Mucosa of gallbladder (tissue), 1 donor: ENCODE data around the gene USP46. TPM values are rescaled to one million over a fixed set of nuclear protein-coding genes. Genes with fewer than 3 reads are reported as not detected.

ENCODE experiments used
- DNase-seq: peaks from one replicate; pipeline ENCODE4 v3.0.0-alpha.2; 2020; ENCODE audit warnings: low spot score
- total RNA-seq: library from RNA; stranded (reverse); gene quantifications from one replicate; pipeline ENCODE4 v1.2.1, GENCODE V29; 2021
- donor health status: DM: no; HTN: no; CAD: no.

The USP46 gene
- total RNA-seq, 1 donor from 2014 or later = 19.1 TPM

DNA sequence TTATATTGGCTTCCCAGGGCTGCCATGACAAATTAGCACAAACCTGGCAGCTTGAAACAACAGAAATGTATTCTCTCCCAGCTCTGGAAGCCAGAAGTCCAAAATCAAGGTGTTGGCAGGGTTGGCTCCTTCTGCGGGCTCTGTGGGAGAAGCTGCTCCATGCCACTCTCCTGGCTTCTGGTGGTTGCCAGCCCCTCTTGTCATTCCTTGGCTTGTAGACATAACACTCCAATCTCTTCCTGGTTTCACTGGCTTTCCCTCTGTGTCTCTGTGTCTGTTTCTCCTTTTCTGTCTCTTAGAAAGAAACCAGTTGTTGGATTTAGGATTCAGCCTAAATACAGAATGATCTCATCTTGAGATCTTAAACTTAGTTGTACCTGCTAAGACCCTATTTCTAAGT is 85.5 kb downstream of the USP46 start:
- DNase-seq = no peak

DNA sequence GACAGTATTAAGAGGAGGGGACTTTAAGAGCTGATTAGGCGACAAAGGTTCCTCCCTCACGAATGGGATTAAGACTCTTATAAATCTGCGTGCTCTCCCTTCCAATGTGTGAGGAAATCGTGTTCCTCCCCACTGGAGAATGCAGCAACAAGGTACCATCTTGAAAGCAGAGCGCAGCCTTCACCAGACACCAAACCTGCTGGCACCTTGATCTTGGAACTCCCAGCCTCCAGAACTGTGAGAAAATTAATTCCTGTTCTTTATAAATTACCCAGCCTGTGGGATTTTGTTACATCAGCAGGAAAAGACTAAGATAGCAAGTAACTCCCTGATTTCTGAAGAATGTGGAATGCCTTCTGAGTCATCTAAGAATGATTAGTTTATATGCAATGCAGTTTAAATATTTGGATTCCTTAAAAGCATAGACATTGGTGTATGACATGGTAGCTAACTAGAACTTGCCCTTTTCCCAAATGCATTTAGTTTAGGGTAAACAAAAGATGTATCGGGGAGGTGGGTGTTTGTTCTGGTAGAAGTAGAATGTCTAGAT is 86.1 kb downstream of the USP46 start:
- no peak for DNase-seq

DNA sequence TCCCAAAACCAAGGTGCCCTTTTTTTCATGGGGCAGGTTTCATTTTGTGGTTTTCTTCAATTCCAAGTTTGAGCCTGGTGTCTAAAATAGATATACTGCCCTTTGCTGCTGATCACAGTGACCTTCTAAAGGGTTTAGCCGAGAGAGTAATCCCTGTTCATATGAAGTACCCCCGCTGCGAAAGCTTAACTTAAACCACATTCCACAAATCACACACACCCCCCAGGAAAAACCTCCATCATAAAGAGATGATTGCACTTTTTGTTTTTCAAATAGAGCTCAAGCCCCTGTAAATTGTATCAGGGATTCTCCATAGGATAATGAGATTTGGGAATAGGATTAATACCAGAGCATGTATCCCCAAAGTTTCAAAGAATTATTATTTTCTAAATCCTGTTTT is 90.8 kb downstream of the USP46 start:
- no peak for DNase-seq

DNA sequence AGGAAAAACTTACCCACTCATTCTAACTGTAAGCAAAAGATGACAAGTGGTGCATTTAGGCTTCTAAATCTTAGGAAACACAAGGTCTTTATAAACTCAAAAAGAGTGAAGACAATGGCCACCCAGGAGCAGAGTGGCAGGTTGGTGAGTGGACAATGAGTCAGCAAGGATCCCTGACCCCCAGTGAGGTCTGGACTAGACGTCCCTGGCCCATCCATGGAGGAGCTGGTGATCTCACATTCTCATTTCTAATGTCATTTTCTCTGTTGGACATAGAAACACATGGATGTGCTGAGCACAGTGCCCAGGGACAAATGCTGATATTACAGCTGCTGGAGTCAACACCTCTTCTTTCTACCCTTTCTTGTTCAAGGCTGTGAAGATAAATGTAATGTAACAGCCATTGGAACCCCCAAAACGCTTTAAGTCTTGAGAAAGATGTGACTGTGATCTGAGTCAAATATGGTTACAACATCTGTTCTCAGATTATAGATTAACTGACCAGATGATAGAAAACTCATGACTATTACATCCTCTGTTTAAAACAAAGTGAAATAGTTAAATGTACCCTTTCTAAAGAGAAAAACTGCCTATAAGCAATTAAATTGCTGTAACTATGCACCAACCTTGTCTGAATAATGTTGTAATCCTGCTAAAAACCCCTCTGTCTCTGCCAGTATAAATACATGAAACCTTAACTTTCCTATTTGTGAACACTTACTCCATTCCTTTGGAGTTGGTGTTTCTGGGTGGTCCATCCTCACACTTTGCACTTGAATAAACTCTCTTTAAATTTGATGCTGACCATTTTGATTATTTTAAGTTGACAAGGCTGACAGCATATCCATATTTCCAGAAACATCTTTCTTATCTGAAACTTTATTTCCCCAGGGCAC is 92.7 kb downstream of the USP46 start:
- DNase-seq = no peak

DNA sequence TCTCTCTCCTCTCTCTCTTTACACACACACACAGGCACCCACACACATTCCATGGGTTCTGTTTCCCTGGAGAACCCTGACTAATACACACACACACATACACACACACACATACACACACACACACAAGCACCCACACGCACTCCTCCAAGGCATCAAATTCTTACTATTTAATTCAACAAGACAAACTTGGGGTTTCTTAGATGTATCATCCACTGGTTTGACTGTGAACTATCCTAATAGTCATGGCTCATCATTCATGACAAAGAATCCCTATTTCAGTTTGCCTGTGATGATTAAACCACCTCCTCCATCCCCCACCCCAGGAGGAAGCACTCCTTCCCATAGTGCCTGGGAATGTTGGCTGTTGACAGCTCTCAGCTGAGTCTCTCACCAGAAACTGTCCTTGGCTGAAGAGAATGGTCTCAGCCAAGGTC is 98.2 kb downstream of the USP46 start:
- no peak for DNase-seq

- no peak for DNase-seq
Observed at GRCh38 chr4:52555356-52555716, 103.8 kb downstream of the USP46 start.

GRCh38 chr4:52554612-52555355 is 104.3 kb downstream of the USP46 start:
- no peak for DNase-seq

- no peak for DNase-seq
Observed at GRCh38 chr4:52552778-52553177, 106.3 kb downstream of the USP46 start.

DNA sequence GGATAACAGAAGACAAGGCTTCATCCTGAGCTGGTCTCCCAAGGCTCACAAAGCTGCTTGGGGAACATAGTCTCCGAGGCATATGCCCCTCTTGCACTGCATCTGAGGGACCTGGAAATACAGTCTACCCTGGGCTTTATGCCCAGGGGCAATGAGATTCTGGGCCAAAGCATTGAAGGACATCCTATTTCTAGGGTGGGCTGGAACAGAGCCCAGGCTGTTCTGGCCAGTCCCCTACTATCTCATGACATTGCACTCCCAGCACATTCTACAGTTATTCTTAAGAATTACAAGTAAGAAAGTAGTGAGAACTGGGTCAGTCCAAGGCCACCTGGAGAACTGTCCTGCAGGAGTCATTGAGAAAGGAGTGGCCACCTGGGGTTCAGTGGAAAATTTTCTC is 107.6 kb downstream of the USP46 start:
- no peak for DNase-seq

DNA sequence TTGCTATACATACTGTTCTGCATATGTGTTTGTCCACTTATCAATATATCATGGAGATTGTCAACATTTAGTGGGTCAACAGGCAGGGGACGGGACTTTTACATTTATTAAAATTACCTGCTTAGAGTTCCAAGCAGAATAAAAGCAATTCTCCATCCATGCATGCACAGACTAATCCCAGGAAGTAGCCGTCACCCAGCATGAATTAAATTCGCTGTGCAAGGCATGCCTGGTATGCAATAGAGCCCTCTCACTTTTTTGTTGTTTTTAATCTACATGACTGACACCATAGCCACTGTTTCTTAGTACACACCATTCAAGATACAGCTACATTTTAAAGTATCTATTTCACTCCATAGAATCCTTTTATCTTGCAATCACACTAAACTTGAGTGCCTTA is 108.9 kb downstream of the USP46 start:
- DNase-seq = no peak

DNA sequence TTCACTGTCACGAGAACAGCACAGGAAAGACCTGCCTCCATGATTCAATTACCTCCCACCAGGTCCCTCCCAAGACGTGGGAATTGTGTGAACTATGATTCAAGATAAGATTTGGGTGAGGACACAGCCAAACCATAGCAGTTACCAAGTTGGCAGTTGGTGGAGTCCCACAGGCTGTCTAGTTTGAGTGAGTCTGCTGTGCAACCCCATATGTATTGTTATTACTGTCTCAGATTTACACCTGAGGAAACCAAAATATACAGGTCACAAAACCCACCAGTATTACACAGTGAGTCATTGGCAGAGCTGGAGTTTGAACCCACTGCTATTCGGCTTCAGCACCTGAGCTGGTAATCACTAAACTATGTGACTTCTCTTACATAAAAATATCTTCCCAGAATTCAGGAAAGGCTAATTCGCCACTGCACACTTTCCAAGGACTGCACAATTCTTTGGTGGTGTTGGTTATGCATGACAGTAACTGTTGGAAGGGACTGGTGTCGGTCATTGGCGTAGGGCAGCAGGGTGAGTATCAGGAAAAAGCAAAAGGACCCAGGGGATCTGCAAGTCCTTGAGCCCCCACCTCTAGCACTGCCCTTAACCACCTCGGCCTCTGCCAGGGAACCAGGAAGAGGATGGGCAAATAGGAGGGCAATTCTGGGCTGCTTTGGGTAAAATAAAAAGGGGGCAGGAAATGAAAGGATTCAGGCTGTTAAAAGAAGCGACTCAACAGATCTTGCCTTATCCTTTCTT is 110.1 kb downstream of the USP46 start:
- no peak for DNase-seq

DNA sequence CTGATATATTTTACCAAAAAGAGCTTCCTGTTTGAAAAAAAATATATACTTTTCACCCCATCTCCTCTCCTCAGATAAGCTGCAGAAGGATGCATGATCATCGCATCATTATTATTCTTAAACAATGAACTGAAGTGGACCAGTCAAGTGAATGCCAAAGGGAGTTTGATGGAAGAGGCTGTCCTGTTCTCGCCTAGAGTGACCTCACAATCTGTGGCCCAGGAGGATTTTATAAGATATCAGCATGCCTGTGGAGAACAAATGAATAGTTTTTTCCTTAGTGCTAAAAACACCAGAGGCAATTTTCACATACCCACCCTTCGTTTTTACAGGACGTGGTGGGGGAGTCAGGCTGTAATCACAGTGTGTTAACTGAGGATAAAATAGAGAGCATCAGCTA is 112.7 kb downstream of the USP46 start:
- DNase-seq = no peak

DNA sequence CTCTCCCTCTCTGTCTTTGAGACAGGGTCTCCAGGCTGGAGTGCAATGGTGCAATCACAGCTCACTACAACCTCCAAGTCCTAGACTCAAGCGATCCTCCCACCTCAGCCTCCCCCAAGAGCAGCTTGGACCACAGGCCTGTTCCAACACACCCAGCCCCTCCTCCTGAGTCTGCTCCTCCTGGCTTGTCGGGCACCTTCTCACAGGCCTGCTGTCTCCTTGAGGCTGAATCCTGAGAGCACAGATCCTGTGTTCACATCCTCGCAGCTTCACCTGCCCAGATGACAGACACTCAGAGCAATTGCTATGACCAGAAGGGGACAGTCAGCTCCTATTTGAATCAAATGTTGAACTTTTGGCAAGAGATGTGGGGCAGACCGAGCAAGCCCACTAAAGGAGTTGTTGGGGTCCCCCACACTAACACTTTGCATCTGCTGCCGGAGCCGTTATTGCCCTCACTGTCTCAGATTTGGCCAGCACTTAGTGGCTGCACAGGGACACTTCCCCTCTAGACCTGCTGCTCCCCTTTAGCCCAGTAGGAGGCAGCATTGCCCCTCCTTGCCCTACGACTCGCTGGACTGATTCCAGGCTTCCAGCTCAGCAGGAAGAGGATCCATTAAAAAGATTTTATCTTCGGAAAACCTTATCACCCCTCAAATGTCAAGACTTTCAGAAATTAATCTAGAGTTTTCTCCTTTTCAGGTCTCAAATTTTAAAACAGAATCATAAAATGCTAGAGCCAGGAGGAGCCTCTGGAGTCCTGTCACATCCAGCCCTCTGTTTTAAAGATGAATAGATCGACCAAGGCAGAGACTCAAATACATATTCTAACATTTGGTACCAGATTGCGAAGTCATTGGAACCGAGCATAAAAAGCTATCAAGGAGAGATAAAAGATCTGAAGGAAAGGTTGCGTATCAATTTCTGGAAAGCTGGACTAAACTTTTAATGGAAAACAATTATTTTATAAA is 113.7 kb downstream of the USP46 start:
- DNase-seq = peak; percentile 74

Other genes starting within 250 kb of the USP46 start
- 0.66 TPM for gene ERVMER34-1, start 92.1 kb upstream of the USP46 start, total RNA-seq
- gene RASL11B, start 203.0 kb upstream of the USP46 start, total RNA-seq = 2.6 TPM